ENCODE results near the gene TMEM117. TPM values are rescaled to one million over a fixed set of nuclear protein-coding genes. Genes with fewer than 3 reads are reported as not detected.

The TMEM117 gene
- total RNA-seq, 2 donors from 2014 or later, result 0.79 to 1.4 TPM

DNA sequence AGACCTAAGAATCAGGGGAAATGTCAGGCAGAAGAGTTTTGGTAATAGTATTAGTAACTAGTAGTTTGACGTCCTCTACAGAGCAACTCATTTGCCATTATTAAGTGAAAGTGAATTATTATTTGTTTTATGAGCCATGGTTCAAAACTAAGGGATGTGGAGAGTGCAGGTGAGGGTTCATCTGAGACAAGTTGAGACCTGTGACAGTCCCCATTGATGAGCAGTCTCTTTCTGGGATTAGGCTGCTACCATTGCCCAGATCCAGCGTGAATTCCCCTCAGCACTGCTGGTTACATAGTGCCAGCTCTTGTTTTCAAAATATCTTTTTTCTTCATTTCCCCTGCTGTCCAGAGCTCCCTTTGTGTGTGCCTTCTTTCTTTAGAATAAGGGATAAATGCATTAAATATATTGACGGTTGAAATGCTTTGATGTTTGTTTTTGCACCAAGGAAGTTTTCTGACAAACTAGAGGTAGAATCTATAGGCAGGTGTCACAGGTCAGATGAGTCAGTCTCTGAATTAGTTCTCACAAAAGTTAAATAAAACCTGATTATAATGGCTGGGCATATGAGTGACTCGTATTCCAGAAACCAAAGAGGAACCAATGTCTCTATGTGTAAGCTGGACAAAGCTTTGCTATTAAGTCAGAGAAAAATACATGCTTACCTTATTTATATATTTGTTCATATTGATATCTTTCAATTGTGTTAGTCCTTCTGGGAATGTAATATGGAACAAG lies 381.4 kb downstream of the TMEM117 start:
- no peak overlapping the region for H3K4me3 ChIP-seq (ENCODE audit: low read length)
- H3K27me3 ChIP-seq (ENCODE audit: control insufficient read depth, insufficient read depth, low read length, poor library complexity, severe bottlenecking), result no peaks in the 10 kb centered on the region
- 82 to 93% methylated on average over 3 to 4 of the region's 4 CpGs for WGBS, 2 experiments (ENCODE audit: insufficient coverage in 1 of 2, insufficient read length in 1 of 2)
- Mint-ChIP-seq H3K4me3 (no peak overlapping the region), H3K4me1 (no peaks in the 10 kb centered on the region), H3K9me3 (peaks cover 5% of the 10 kb centered on the region), H3K36me3 (ENCODE audit: low read depth) (no peaks in the 10 kb centered on the region), H3K27me3 (ENCODE audit: insufficient read depth) (no peaks in the 10 kb centered on the region), H3K27ac (no peak overlapping the region)
- no peak overlapping the region for H3K27ac ChIP-seq (ENCODE audit: low read depth, low read length)
- TF ChIP-seq, protein P1, sequence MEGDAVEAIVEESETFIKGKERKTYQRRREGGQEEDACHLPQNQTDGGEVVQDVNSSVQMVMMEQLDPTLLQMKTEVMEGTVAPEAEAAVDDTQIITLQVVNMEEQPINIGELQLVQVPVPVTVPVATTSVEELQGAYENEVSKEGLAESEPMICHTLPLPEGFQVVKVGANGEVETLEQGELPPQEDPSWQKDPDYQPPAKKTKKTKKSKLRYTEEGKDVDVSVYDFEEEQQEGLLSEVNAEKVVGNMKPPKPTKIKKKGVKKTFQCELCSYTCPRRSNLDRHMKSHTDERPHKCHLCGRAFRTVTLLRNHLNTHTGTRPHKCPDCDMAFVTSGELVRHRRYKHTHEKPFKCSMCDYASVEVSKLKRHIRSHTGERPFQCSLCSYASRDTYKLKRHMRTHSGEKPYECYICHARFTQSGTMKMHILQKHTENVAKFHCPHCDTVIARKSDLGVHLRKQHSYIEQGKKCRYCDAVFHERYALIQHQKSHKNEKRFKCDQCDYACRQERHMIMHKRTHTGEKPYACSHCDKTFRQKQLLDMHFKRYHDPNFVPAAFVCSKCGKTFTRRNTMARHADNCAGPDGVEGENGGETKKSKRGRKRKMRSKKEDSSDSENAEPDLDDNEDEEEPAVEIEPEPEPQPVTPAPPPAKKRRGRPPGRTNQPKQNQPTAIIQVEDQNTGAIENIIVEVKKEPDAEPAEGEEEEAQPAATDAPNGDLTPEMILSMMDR (conservative IDR thresholded peaks at IDR 0.05), result no peak
- H3K36me3 ChIP-seq (ENCODE audit: control insufficient read depth, insufficient read depth, low read length), result no peaks in the 10 kb centered on the region
- DNase-seq, result no peak
- H3K9me3 ChIP-seq (ENCODE audit: control insufficient read depth, low read length), result no peaks in the 10 kb centered on the region
- H3K9ac ChIP-seq (ENCODE audit: extremely low read depth, low read length, poor library complexity, severe bottlenecking), result no peak overlapping the region
- H3K4me1 ChIP-seq (ENCODE audit: control insufficient read depth, insufficient read depth, low read length), result no peaks in the 10 kb centered on the region

DNA sequence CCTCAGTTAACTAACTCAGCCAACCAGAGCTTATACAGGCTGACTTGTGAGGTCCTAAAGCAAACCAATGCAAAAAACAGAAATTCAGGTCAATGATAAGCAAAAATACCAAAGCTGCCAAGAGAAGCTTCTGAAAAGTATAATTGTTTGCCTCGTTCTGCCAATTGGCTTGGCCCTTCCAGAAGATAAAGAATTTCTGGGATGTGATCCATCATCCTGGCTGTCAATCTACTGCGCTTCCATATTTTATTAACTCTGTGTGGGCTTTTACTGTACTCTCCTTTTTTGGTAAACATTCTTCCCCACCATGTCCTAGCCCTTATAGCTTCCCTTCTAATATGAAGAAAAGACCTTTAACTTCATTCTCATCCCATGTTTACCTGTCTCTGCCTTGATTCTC lies 387.9 kb downstream of the TMEM117 start:
- H3K36me3 Mint-ChIP-seq (ENCODE audit: low read depth), result no peaks in the 10 kb centered on the region
- no peaks in the 10 kb centered on the region for H3K4me1 ChIP-seq (ENCODE audit: control insufficient read depth, insufficient read depth, low read length)
- TF ChIP-seq, protein P1 (conservative IDR thresholded peaks at IDR 0.05), result no peak
- no peak overlapping the region for H3K4me3 ChIP-seq (ENCODE audit: low read length)
- H3K27me3 Mint-ChIP-seq (ENCODE audit: insufficient read depth), result no peaks in the 10 kb centered on the region
- no peaks in the 10 kb centered on the region for H3K36me3 ChIP-seq (ENCODE audit: control insufficient read depth, insufficient read depth, low read length)
- H3K27me3 ChIP-seq (ENCODE audit: control insufficient read depth, insufficient read depth, low read length, poor library complexity, severe bottlenecking), result no peaks in the 10 kb centered on the region
- WGBS, 2 experiments (ENCODE audit: insufficient coverage in 1 of 2, insufficient read length in 1 of 2), result 65 to 76% methylated on average over 2 of the region's 2 CpGs
- H3K9me3 ChIP-seq (ENCODE audit: control insufficient read depth, low read length), result no peaks in the 10 kb centered on the region
- no peak overlapping the region for H3K4me3 Mint-ChIP-seq
- no peak overlapping the region for H3K27ac ChIP-seq (ENCODE audit: low read depth, low read length)
- DNase-seq, result no peak
- no peak overlapping the region for H3K27ac Mint-ChIP-seq
- H3K9me3 Mint-ChIP-seq, result no peaks in the 10 kb centered on the region
- no peak overlapping the region for H3K9ac ChIP-seq (ENCODE audit: extremely low read depth, low read length, poor library complexity, severe bottlenecking)
- no peaks in the 10 kb centered on the region for H3K4me1 Mint-ChIP-seq

DNA sequence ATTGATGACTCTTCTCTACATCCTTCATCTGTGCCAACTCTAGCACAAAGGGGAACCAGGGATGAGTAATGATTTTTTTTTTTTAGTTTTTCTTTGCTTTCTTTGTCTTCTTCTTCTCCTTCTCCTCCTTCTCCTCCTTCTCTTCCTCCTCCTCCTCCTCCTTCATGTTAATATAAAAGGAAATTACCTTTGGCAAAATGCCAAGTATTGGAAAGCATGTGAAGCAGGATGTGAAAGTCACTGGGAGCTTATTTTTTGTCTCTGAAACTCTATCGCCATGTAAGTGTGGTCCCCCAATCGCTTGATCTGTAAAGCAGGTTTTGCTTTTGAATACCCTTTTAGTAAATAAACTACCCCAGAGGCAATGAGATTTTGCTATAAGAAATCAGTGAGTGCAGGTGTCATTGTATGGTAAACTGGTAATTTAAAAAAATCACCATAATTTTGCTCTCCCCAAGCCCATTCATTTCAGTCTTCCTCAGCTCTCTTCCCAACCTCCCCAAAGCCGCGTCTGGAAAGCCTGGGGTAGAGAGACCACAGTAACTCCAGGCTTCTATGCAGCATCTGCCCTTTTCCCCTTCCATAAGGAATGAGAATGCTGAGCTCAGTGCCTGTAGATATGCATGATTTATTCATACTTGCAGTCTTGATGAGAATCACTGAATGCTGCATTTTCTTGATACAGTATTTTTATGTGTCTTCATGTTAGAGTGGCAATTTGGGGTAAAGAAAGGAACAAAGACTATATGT lies 388.7 kb downstream of the TMEM117 start:
- no peaks in the 10 kb centered on the region for H3K4me1 Mint-ChIP-seq
- H3K27ac ChIP-seq (ENCODE audit: low read depth, low read length), result no peak overlapping the region
- TF ChIP-seq, protein P1 (conservative IDR thresholded peaks at IDR 0.05), result no peak
- H3K9me3 ChIP-seq (ENCODE audit: control insufficient read depth, low read length), result no peaks in the 10 kb centered on the region
- H3K27ac Mint-ChIP-seq, result no peak overlapping the region
- H3K4me3 Mint-ChIP-seq, result no peak overlapping the region
- no peaks in the 10 kb centered on the region for H3K36me3 ChIP-seq (ENCODE audit: control insufficient read depth, insufficient read depth, low read length)
- no peaks in the 10 kb centered on the region for H3K27me3 ChIP-seq (ENCODE audit: control insufficient read depth, insufficient read depth, low read length, poor library complexity, severe bottlenecking)
- DNase-seq, result no peak
- H3K9me3 Mint-ChIP-seq, result no peaks in the 10 kb centered on the region
- H3K4me1 ChIP-seq (ENCODE audit: control insufficient read depth, insufficient read depth, low read length), result no peaks in the 10 kb centered on the region
- H3K36me3 Mint-ChIP-seq (ENCODE audit: low read depth), result no peaks in the 10 kb centered on the region
- no peak overlapping the region for H3K4me3 ChIP-seq (ENCODE audit: low read length)
- H3K9ac ChIP-seq (ENCODE audit: extremely low read depth, low read length, poor library complexity, severe bottlenecking), result no peak overlapping the region
- no peaks in the 10 kb centered on the region for H3K27me3 Mint-ChIP-seq (ENCODE audit: insufficient read depth)
- 68 to 82% methylated on average over 2 to 4 of the region's 4 CpGs for WGBS, 2 experiments (ENCODE audit: insufficient coverage in 1 of 2, insufficient read length in 1 of 2)

Data from endodermal cell (in vitro differentiated cells).